OCI-LY7 (cell line): ENCODE data around the gene ULK3. TPM values are rescaled to one million over a fixed set of nuclear protein-coding genes. Genes with fewer than 3 reads are reported as not detected.

Experiments used
- BruUV-seq: library from RNA; stranded (reverse); fragments of 400-500 nt; replicated peaks from 2 replicates; lab custom pipeline; 2021; lab: Mats Ljungman, UMichigan
- CTCF ChIA-PET: fragments of 300-600 bp; sonication (Branson Sonifier 250); formaldehyde crosslinking; loops from one replicate; lab custom pipeline; 2022; ENCODE audit warnings: antibody characterized with exemption; ENCODE audit not compliant: unreplicated experiment; lab: Charles Lee
- POLR2A ChIA-PET: fragments of 300-600 bp; sonication (Branson Sonifier 250); formaldehyde crosslinking; loops from one replicate; lab custom pipeline; 2022; ENCODE audit warnings: antibody characterized with exemption; lab: Charles Lee
- DNase-seq: peaks from one replicate; pipeline ENCODE4 v3.0.0-alpha.2; 2015; ENCODE audit warnings: low spot score
- H2AFZ ChIP-seq: fragments of 200-600 bp; sonication (generic), shearing (Covaris generic); 2 replicates; pipeline ENCODE4 v1.6.1; 2014; ENCODE audit warnings: mild to moderate bottlenecking, antibody characterized with exemption, low read length, moderate library complexity
- H3K27ac ChIP-seq: fragments of 200-600 bp; sonication (generic); 2 replicates; pipeline ENCODE4 v1.5.1; 2014; ENCODE audit warnings: mixed run types, low read depth, mild to moderate bottlenecking, moderate library complexity, low read length, inconsistent platforms; ENCODE audit not compliant: poor library complexity, severe bottlenecking
- H3K36me3 ChIP-seq: fragments of 200-600 bp; sonication (generic); 2 replicates; pipeline ENCODE4 v1.6.1; 2014; ENCODE audit warnings: mild to moderate bottlenecking, antibody characterized with exemption, low read length, moderate library complexity, mixed read lengths; ENCODE audit not compliant: insufficient read depth
- H3K4me1 ChIP-seq: fragments of 200-600 bp; sonication (generic); 2 replicates; pipeline ENCODE4 v1.5.1; 2014; ENCODE audit warnings: mild to moderate bottlenecking, low read length; ENCODE audit not compliant: insufficient read depth, poor library complexity, severe bottlenecking
- H3K4me2 ChIP-seq: fragments of 200-600 bp; sonication (generic); 2 replicates; pipeline ENCODE4 v1.6.1; 2014; ENCODE audit warnings: mild to moderate bottlenecking, low read length
- H3K4me3 ChIP-seq: fragments of 200-600 bp; sonication (generic); 2 replicates; pipeline ENCODE4 v1.5.1; 2014; ENCODE audit warnings: mild to moderate bottlenecking, low read depth, low read length; ENCODE audit not compliant: poor library complexity, severe bottlenecking
- H3K79me2 ChIP-seq: fragments of 200-600 bp; sonication (generic); 2 replicates; pipeline ENCODE4 v1.6.1; 2016; ENCODE audit warnings: low read depth, mild to moderate bottlenecking, low read length, moderate library complexity, mixed read lengths; ENCODE audit not compliant: insufficient read depth
- H3K9me2 ChIP-seq: fragments of 200-600 bp; sonication (generic); 2 replicates; pipeline ENCODE4 v1.6.1; 2016; ENCODE audit warnings: mild to moderate bottlenecking, low read length, mixed read lengths; ENCODE audit not compliant: insufficient read depth
- H3K9me3 ChIP-seq: fragments of 200-600 bp; sonication (generic); 2 replicates; pipeline ENCODE4 v1.6.1; 2014; ENCODE audit warnings: mild to moderate bottlenecking, mixed run types, low read length, mixed read lengths
- H4K20me1 ChIP-seq: fragments of 200-600 bp; sonication (generic); 2 replicates; pipeline ENCODE4 v1.6.1; 2014; ENCODE audit warnings: mild to moderate bottlenecking, antibody characterized with exemption, low read length, moderate library complexity, mixed read lengths; ENCODE audit not compliant: insufficient read depth
- EZH2phosphoT487 ChIP-seq: fragments of 200-600 bp; sonication (generic); IDR thresholded peaks from 2 replicates; pipeline ENCODE4 v1.6.1; 2018; ENCODE audit warnings: low read depth, borderline replicate concordance, mild to moderate bottlenecking, mixed run types, antibody characterized with exemption, low read length, moderate library complexity, mixed read lengths
- intact Hi-C: fragments of 100-400 bp; cut with micrococcal nuclease; formaldehyde crosslinking; loops from one replicate; pipeline ENCODE4 v1.10.0; 2022; ENCODE audit not compliant: unreplicated experiment
- total RNA-seq, 2 experiments: library from RNA; depleted of rRNA in 1 of 2; stranded (reverse); fragments of >200 nt in 1 of 2; shearing (Covaris generic) in 1 of 2; gene quantifications; 2 replicates each; pipeline ENCODE4 v1.2.3, GENCODE V29; 2014 to 2022
- TF ChIP-seq, protein P1 (sequence below): fragments of 200-600 bp; sonication (generic); conservative IDR thresholded peaks from 2 replicates; pipeline ENCODE4 v1.5.1; 2014; ENCODE audit warnings: mild to moderate bottlenecking, antibody characterized with exemption, low read length, moderate library complexity, mixed read lengths

Gene ULK3
- total RNA-seq, 2 experiments from 2014 or later = 31.7 to 46.4 TPM

DNA sequence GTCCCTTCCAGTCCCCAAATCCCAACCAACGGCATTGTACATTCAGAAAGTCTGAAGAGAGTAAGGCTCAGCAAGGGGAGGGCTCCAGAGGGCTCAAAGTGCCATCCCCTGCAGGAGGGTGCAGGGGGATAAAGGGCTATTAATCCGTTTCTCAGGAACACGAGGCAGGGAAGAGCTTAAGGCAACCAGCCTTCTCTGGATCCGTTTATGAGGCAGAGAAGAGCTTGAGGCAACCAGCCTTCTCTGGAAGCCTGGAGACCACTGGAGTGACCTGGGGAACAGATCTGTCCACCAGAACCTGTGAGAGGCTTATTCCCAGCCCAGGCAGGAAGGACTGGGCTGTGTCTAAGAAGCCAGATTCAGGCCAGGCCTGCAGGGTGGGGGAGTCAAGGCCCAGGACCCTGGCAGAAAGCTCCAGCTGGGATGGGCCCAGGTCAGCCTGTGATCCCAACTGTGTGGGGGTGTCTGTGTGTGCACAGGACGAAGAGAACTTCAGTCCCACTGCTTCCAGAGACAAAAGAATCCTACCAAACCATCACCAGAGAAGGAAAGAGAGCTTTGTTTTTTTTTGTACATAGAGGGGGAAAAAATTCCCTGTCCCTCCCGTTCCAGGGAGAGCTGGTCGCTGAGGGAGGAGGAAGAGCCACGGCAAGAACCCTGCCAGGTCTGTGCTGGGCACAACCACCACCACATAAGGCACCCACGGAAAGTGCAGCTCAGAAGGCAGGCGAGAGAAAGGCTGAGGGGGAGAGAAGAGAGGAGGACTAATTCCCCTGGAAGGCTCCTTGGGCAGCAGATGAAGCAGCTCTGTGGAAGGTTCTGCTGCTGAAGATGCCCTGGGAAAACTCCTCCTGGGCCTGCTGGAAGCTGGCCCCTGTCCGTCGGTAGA lies 1.6 kb upstream of the ULK3 start:
- Histone ChIP-seq H4K20me1 (no peaks in the 10 kb centered on the region), H3K9me2 (no peaks in the 10 kb centered on the region), H3K9me3 (no peaks in the 10 kb centered on the region), H3K4me3 (no peak overlapping the region), H3K36me3 (peaks cover 21% of the 10 kb centered on the region), H3K4me2 (peak overlapping the region; percentile 66; the same call in 1 of the 2 replicates), H3K27ac (no peak overlapping the region), H2AFZ (no peak overlapping the region), H3K4me1 (peaks cover 35% of the 10 kb centered on the region), H3K79me2 (no peaks in the 10 kb centered on the region)
- BruUV-seq = no TSS peak
- POLR2A ChIA-PET = interaction anchor here (0.6 to 1.0 kb wide), 3 partner anchors 26 to 37 kb away, joined by 3 read pairs; no protein-coding TSS in a partner anchor
- CTCF ChIA-PET = interaction anchor here (0.6 to 1.7 kb wide), 4 partner anchors 26 to 134 kb away, joined by 3 to 13 read pairs (median 4); no protein-coding TSS in a partner anchor
- TF ChIP-seq, protein P1, sequence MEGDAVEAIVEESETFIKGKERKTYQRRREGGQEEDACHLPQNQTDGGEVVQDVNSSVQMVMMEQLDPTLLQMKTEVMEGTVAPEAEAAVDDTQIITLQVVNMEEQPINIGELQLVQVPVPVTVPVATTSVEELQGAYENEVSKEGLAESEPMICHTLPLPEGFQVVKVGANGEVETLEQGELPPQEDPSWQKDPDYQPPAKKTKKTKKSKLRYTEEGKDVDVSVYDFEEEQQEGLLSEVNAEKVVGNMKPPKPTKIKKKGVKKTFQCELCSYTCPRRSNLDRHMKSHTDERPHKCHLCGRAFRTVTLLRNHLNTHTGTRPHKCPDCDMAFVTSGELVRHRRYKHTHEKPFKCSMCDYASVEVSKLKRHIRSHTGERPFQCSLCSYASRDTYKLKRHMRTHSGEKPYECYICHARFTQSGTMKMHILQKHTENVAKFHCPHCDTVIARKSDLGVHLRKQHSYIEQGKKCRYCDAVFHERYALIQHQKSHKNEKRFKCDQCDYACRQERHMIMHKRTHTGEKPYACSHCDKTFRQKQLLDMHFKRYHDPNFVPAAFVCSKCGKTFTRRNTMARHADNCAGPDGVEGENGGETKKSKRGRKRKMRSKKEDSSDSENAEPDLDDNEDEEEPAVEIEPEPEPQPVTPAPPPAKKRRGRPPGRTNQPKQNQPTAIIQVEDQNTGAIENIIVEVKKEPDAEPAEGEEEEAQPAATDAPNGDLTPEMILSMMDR = no peak
- no peak for TF ChIP-seq EZH2phosphoT487
- intact Hi-C loops = no loop called here
- no peak for DNase-seq

DNA sequence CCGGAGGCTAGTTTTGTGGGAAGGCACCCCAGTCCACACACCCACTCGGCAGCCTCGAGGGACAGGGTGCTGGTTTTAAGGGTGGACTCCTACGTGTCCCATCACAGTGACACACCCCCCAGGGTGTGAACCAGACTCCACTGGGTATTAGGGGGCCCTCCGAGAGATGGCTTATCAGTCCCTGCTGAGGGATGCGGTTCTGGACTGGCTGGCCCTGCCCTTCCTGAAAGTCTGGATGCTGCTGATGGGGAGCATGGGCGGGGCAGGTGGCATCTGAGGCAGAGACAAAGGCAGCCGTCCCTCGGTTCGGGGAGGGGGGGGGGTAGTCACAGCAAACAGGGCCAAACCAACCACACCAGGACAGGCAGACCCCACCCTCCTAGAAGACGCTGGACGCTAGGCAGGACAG lies 939 bp upstream of the ULK3 start:
- peak overlapping the region; percentile 66 for H3K4me2 ChIP-seq
- TF ChIP-seq EZH2phosphoT487 = no peak
- TF ChIP-seq, protein P1 = no peak
- H3K9me3 ChIP-seq = no peaks in the 10 kb centered on the region
- ChIA-PET CTCF (interaction anchor here (0.5 to 1.7 kb wide), 5 partner anchors 12 to 135 kb away, joined by 3 to 13 read pairs (median 4); no protein-coding TSS in a partner anchor), POLR2A (no interaction called here)
- DNase-seq = no peak
- no peak overlapping the region for H2AFZ ChIP-seq
- H3K9me2 ChIP-seq = no peaks in the 10 kb centered on the region
- H4K20me1 ChIP-seq = no peaks in the 10 kb centered on the region
- peaks cover 35% of the 10 kb centered on the region for H3K4me1 ChIP-seq
- H3K79me2 ChIP-seq = no peaks in the 10 kb centered on the region
- peak overlapping the region; percentile 47 for H3K27ac ChIP-seq
- TSS peak; percentile 49 for BruUV-seq
- H3K36me3 ChIP-seq = peaks cover 20% of the 10 kb centered on the region
- H3K4me3 ChIP-seq = peak overlapping the region; percentile 73
- intact Hi-C loops = loop anchor here (1.0 to 2.0 kb wide), 2 partner anchors 57 to 73 kb away; no protein-coding TSS in a partner anchor
